ENCODE measurements around the gene RMND1. TPM values are rescaled to one million over a fixed set of nuclear protein-coding genes. Genes with fewer than 3 reads are reported as not detected.
"Not testable (repeated sequence)": the region's sequence is repeated elsewhere in the genome, so short reads cannot be mapped to it uniquely, and the experiment has no call there.

RMND1 gene
- total and polyA plus RNA-seq, 12 donors = 19.1 to 62.4 (median 26.1) TPM

DNA sequence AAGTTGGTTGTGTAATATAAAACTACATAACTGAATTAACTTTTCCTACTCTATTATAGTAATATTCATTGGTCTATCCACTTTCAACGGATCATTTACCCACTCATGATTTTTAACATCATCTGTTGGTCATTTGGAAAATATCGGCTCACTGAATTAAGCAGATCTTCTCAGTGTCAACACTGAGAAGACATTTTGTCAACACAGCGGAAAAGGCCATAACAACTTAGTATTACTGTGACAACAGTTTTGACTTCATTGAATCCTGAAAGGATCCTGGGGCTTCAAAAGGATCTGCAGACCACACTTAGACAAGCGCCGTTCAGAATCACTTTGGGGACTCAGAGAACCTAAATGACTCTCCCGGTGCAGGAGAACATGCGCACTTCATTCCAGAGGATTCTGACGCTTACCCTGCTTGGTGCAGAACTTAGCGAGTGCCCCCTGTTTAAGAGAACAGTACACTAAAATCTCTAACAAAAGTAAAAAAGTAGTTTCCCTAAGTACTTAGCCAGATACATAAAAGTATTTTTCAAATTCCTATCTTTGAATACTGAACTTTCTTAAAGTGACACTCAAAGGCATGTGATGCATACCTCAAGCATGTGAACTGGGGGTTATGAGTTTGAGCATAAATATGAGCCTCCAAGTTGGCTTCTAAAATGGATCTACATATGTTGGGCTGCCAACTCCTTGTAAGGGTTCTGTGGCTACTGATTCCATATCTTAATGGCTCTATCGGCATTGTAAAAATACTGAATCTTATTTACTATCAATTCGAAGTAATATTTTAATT, 64.6 kb downstream of the RMND1 start:
- no peaks in the 10 kb centered on the region for H3K36me3 ChIP-seq (replicated peaks in 1 of 2)
- H3K9me3 ChIP-seq (replicated peaks in 1 of 3) = no peaks in the 10 kb centered on the region
- intact Hi-C loops (cut with DNase I) = no loop called here
- no peak overlapping the region for H3K27ac ChIP-seq
- 91 to 96% (median 93%) methylated on average over 11 of the region's 11 CpGs for WGBS, 4 donors
- H3K27me3 ChIP-seq = no peaks in the 10 kb centered on the region
- TF ChIP-seq, protein P1, sequence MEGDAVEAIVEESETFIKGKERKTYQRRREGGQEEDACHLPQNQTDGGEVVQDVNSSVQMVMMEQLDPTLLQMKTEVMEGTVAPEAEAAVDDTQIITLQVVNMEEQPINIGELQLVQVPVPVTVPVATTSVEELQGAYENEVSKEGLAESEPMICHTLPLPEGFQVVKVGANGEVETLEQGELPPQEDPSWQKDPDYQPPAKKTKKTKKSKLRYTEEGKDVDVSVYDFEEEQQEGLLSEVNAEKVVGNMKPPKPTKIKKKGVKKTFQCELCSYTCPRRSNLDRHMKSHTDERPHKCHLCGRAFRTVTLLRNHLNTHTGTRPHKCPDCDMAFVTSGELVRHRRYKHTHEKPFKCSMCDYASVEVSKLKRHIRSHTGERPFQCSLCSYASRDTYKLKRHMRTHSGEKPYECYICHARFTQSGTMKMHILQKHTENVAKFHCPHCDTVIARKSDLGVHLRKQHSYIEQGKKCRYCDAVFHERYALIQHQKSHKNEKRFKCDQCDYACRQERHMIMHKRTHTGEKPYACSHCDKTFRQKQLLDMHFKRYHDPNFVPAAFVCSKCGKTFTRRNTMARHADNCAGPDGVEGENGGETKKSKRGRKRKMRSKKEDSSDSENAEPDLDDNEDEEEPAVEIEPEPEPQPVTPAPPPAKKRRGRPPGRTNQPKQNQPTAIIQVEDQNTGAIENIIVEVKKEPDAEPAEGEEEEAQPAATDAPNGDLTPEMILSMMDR (IDR thresholded peaks at IDR 0.05) = no peak
- TF ChIP-seq POLR2A (IDR thresholded peaks at IDR 0.05) = no peak
- peaks cover 10 to 28% of the 10 kb centered on the region in 2 donors for H3K4me1 ChIP-seq (replicated peaks in 1 of 2)
- DNase-seq = no peak
- no peak overlapping the region for H3K4me3 ChIP-seq

DNA sequence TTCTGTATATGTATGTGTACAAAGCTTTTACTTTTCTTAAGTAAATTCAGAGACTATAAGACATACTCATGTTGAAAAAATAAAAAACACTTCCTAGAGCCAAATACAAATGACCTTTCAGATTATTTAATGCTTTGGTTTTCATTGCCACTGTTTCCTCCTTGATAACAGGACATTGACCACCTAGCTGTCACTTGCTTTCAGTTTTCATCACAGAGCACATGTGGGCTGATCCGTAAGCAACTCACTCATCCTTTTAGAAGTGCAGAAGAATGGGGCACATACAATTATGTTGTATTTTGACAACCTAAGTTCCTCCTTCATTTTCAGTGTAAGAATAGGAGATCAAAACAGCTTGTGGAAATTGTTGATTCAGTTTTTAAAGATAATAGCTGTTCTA, 66.7 kb downstream of the RMND1 start:
- 16 to 23% (median 18%) methylated on average over 1 of the region's 1 CpG for WGBS, 4 donors
- Histone ChIP-seq H3K4me1 (replicated peaks in 1 of 2) (peaks cover 6 to 36% of the 10 kb centered on the region in 2 donors), H3K4me3 (no peak overlapping the region), H3K9me3 (replicated peaks in 1 of 3) (no peaks in the 10 kb centered on the region), H3K27me3 (no peaks in the 10 kb centered on the region), H3K36me3 (replicated peaks in 1 of 2) (no peaks in the 10 kb centered on the region), H3K27ac (no peak overlapping the region)
- intact Hi-C loops (cut with DNase I) = no loop called here
- no peak for DNase-seq
- TF ChIP-seq, protein P1 (IDR thresholded peaks at IDR 0.05) = no peak
- no peak for TF ChIP-seq POLR2A (IDR thresholded peaks at IDR 0.05)

DNA sequence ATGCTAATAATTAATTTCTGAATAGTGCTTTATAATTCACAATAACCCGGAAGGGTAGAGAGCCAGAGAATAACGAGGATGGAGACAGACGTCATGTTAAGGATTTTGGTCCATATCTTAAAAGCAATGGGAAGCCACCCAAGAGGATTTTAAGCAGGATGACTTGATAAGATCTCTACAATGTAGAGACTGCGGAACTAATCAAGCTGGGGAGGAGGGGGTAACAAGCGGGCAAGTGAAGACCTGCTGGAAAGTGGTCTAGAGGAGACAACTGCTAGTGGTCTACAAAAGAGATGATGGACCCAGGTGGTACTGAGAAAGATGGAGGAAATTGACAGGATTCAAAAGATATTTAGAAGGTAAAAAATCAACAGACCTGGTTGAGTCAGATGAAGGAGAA, 67.8 kb downstream of the RMND1 start:
- Histone ChIP-seq H3K27me3 (no peaks in the 10 kb centered on the region), H3K9me3 (replicated peaks in 1 of 3) (no peaks in the 10 kb centered on the region), H3K27ac (no peak overlapping the region), H3K4me3 (no peak overlapping the region), H3K36me3 (replicated peaks in 1 of 2) (no peaks in the 10 kb centered on the region), H3K4me1 (replicated peaks in 1 of 2) (peaks cover 5 to 40% of the 10 kb centered on the region in 2 donors)
- WGBS, 4 donors = 81 to 97% (median 92%) methylated on average over 5 of the region's 5 CpGs
- no peak for DNase-seq
- intact Hi-C loops (cut with DNase I) = no loop called here
- no peak for TF ChIP-seq POLR2A (IDR thresholded peaks at IDR 0.05)
- TF ChIP-seq, protein P1 (IDR thresholded peaks at IDR 0.05) = no peak

DNA sequence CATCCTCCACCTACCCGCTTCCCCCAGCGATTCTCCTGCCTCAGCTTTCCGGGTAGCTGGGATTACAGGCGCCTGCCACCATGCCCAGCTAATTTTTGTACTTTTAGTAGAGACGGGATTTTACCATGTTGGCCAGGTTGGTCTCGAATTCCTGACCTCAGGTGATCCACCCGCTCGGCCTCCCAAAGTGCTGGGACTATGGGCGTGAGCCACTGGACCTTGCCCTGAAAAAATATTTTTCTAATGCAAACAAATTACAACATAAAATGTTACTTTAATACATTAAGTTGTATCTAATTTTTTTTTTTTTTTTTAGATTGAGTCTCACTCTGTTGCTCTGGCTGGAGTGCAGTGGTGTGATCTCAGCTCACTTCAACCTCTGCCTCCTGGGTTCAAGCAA, 69.3 kb downstream of the RMND1 start:
- H3K9me3 ChIP-seq (replicated peaks in 1 of 3); H3K27me3 ChIP-seq; H3K36me3 ChIP-seq (replicated peaks in 1 of 2); H3K4me3 ChIP-seq; H3K27ac ChIP-seq; intact Hi-C loops (cut with DNase I); DNase-seq: not testable (repeated sequence)
- peaks cover 0 to 31% of the 10 kb centered on the region in 2 donors for H3K4me1 ChIP-seq (replicated peaks in 1 of 2)
- 97 to 100% (median 98%) methylated on average over 9 of the region's 9 CpGs for WGBS, 4 donors

DNA sequence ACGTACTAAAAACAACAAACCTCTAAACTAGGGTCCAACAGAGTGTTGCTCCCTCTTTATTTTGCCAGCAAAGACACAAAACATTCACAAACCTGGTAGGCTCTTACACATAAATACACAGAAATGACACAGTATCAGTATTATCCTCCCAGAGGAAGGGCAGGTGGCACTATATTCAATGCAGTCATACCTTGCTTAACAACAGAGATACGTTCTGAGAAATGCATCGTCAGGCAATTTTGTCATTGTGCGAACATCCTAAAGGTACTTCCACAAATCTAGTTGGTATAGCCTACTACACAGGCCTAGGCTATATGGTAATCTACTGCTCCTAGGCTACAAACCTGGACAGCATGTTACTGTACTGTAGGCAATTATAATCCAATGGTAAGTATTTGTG, 70.2 kb downstream of the RMND1 start:
- WGBS, 4 donors = 85 to 92% (median 88%) methylated on average over 4 of the region's 4 CpGs

More for the DNA sequence above, 70.2 kb downstream of the RMND1 start:
- Histone ChIP-seq H3K9me3 (replicated peaks in 1 of 3) (no peaks in the 10 kb centered on the region), H3K36me3 (replicated peaks in 1 of 2) (no peaks in the 10 kb centered on the region), H3K4me3 (no peak overlapping the region), H3K4me1 (replicated peaks in 1 of 2) (peaks cover 0 to 31% of the 10 kb centered on the region in 2 donors), H3K27ac (no peak overlapping the region), H3K27me3 (no peaks in the 10 kb centered on the region)
- DNase-seq = no peak
- TF ChIP-seq POLR2A (IDR thresholded peaks at IDR 0.05) = no peak
- TF ChIP-seq, protein P1 (IDR thresholded peaks at IDR 0.05) = no peak
- intact Hi-C loops (cut with DNase I) = no loop called here

Data from adrenal gland (tissue), 12 donors.